ENCODE results near the gene MSLN. TPM values are rescaled to one million over a fixed set of nuclear protein-coding genes. Genes with fewer than 3 reads are reported as not detected.

MSLN gene
- total and polyA plus RNA-seq, 2 donors, result 0.61 to 2.6 TPM

GRCh38 chr16:761625-762513 lies 1.3 kb downstream of the MSLN start:
- no peak overlapping the region for H3K27ac ChIP-seq (ENCODE audit: low read depth in 1 of 2, low read length in 1 of 2)
- H3K4me3 ChIP-seq (ENCODE audit: low read length in 2 of 2), result no peak overlapping the region
- 88% methylated on average over 22 of the region's 22 CpGs for WGBS
- no peaks in the 10 kb centered on the region for H3K9me3 ChIP-seq (ENCODE audit: control insufficient read depth in 2 of 2, insufficient read depth in 1 of 2, low read length in 1 of 2)
- DNase-seq (ENCODE audit: low read depth in 6 of 9, low spot score in 9 of 9), result no peak
- no peaks in the 10 kb centered on the region for H3K4me1 ChIP-seq (ENCODE audit: control insufficient read depth in 2 of 2, insufficient read depth in 2 of 2, low read length in 2 of 2)
- H3K27me3 ChIP-seq (ENCODE audit: control insufficient read depth in 2 of 2, insufficient read depth in 1 of 2, low read length in 1 of 2), result peaks cover 0 to 6% of the 10 kb centered on the region in 2 donors
- no peaks in the 10 kb centered on the region for H3K36me3 ChIP-seq (ENCODE audit: control insufficient read depth in 2 of 2, insufficient read depth in 2 of 2, low read length in 1 of 2)

DNA sequence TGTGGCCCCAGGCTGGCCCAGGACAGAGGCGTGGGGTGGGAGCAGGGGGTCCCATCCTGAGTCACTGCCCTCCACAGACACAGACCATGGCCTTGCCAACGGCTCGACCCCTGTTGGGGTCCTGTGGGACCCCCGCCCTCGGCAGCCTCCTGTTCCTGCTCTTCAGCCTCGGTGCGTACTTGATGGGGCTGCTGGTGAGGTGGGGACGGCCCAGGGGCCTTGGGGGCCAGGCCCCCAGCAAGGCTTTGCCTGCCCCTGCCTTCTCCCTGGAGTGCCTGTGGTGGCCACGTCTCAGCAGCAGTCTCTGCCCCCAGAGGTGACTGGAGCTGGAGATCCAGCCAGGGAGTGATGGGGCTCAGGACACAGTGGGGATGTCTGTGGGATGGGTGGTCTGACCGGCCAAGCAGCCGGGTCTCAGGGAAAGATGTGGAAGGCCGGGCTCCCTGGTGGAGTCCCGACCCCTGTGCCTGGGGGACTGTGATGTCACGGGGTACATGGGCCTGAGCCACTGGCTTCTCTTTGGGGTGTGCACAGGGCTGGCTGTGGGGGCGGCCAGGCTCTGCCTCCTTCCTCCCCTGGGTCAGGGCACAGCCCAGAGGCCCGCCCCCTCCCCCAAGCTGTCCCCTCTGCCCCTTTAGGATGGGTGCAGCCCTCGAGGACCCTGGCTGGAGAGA lies 2.2 kb downstream of the MSLN start:
- Histone ChIP-seq H3K4me3 (ENCODE audit: low read length in 2 of 2) (no peak overlapping the region), H3K27ac (ENCODE audit: low read depth in 1 of 2, low read length in 1 of 2) (no peak overlapping the region), H3K4me1 (ENCODE audit: control insufficient read depth in 2 of 2, insufficient read depth in 2 of 2, low read length in 2 of 2) (no peaks in the 10 kb centered on the region), H3K36me3 (ENCODE audit: control insufficient read depth in 2 of 2, insufficient read depth in 2 of 2, low read length in 1 of 2) (no peaks in the 10 kb centered on the region), H3K27me3 (ENCODE audit: control insufficient read depth in 2 of 2, insufficient read depth in 1 of 2, low read length in 1 of 2) (peaks cover 0 to 6% of the 10 kb centered on the region in 2 donors), H3K9me3 (ENCODE audit: control insufficient read depth in 2 of 2, insufficient read depth in 1 of 2, low read length in 1 of 2) (no peaks in the 10 kb centered on the region)
- 93% methylated on average over 17 of the region's 17 CpGs for WGBS
- DNase-seq (ENCODE audit: low read depth in 6 of 9, low spot score in 9 of 9), result no peak

GRCh38 chr16:763369-764183 lies 3.0 kb downstream of the MSLN start:
- H3K27me3 ChIP-seq (ENCODE audit: control insufficient read depth in 2 of 2, insufficient read depth in 1 of 2, low read length in 1 of 2), result peaks cover 0 to 11% of the 10 kb centered on the region in 2 donors
- no peak for DNase-seq (ENCODE audit: low read depth in 6 of 9, low spot score in 9 of 9)
- H3K4me3 ChIP-seq (ENCODE audit: low read length in 2 of 2), result no peak overlapping the region
- 91% methylated on average over 21 of the region's 21 CpGs for WGBS
- H3K27ac ChIP-seq (ENCODE audit: low read depth in 1 of 2, low read length in 1 of 2), result no peak overlapping the region
- no peaks in the 10 kb centered on the region for H3K4me1 ChIP-seq (ENCODE audit: control insufficient read depth in 2 of 2, insufficient read depth in 2 of 2, low read length in 2 of 2)
- H3K9me3 ChIP-seq (ENCODE audit: control insufficient read depth in 2 of 2, insufficient read depth in 1 of 2, low read length in 1 of 2), result no peaks in the 10 kb centered on the region
- H3K36me3 ChIP-seq (ENCODE audit: control insufficient read depth in 2 of 2, insufficient read depth in 2 of 2, low read length in 1 of 2), result no peaks in the 10 kb centered on the region

DNA sequence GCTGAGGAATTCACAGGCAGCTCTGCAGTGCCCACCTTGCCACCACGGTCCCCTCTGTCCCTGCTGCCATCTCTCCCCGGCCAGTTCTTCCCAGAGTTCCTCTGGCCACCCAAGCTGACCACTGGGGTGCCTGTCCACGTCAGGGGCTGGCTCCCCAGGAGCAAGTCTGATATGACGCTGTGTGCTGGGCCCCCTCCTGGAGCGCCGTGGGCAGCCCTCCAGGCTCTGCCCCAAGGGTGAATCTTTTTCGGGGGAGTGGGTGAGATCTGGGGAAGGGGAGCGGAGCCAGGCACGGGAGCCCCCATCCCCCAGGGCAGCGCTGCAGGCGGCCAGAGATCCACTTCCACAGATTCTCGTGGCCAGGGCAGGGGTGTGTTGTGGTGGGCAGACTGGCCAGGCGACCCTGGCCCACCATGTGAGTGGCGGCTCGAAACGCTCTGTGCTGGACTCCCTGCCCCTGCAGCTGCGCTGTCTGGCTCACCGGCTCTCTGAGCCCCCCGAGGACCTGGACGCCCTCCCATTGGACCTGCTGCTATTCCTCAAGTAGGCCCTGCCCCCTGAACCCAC lies 3.7 kb downstream of the MSLN start:
- peaks cover 0 to 16% of the 10 kb centered on the region in 2 donors for H3K27me3 ChIP-seq (ENCODE audit: control insufficient read depth in 2 of 2, insufficient read depth in 1 of 2, low read length in 1 of 2)
- H3K4me1 ChIP-seq (ENCODE audit: control insufficient read depth in 2 of 2, insufficient read depth in 2 of 2, low read length in 2 of 2), result no peaks in the 10 kb centered on the region
- no peak for DNase-seq (ENCODE audit: low read depth in 6 of 9, low spot score in 9 of 9)
- H3K9me3 ChIP-seq (ENCODE audit: control insufficient read depth in 2 of 2, insufficient read depth in 1 of 2, low read length in 1 of 2), result no peaks in the 10 kb centered on the region
- 92% methylated on average over 20 of the region's 20 CpGs for WGBS
- no peak overlapping the region for H3K4me3 ChIP-seq (ENCODE audit: low read length in 2 of 2)
- H3K36me3 ChIP-seq (ENCODE audit: control insufficient read depth in 2 of 2, insufficient read depth in 2 of 2, low read length in 1 of 2), result no peaks in the 10 kb centered on the region
- H3K27ac ChIP-seq (ENCODE audit: low read depth in 1 of 2, low read length in 1 of 2), result no peak overlapping the region

DNA sequence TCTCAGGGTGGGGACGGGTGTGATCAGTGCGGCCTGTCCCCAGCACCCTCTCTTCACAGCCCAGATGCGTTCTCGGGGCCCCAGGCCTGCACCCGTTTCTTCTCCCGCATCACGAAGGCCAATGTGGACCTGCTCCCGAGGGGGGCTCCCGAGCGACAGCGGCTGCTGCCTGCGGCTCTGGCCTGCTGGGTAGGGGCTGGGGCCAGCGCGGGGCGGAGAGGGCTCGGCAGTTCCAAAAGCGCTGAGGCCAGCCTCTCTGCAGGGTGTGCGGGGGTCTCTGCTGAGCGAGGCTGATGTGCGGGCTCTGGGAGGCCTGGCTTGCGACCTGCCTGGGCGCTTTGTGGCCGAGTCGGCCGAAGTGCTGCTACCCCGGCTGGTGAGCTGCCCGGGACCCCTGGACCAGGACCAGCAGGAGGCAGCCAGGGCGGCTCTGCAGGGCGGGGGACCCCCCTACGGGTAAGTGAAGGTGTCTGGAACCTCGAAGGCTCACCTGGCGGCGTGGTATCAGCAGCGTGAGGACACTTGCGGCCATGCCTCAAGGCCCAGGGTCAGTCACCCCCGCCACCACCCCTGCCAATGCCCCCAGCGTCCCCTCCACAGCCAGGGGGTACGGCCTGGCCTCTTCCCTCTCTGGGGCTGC lies 4.4 kb downstream of the MSLN start:
- no peak overlapping the region for H3K4me3 ChIP-seq (ENCODE audit: low read length in 2 of 2)
- no peak overlapping the region for H3K27ac ChIP-seq (ENCODE audit: low read depth in 1 of 2, low read length in 1 of 2)
- no peak for DNase-seq (ENCODE audit: low read depth in 6 of 9, low spot score in 9 of 9)
- no peaks in the 10 kb centered on the region for H3K9me3 ChIP-seq (ENCODE audit: control insufficient read depth in 2 of 2, insufficient read depth in 1 of 2, low read length in 1 of 2)
- H3K36me3 ChIP-seq (ENCODE audit: control insufficient read depth in 2 of 2, insufficient read depth in 2 of 2, low read length in 1 of 2), result no peaks in the 10 kb centered on the region
- peaks cover 0 to 20% of the 10 kb centered on the region in 2 donors for H3K27me3 ChIP-seq (ENCODE audit: control insufficient read depth in 2 of 2, insufficient read depth in 1 of 2, low read length in 1 of 2)
- 95% methylated on average over 38 of the region's 38 CpGs for WGBS
- no peaks in the 10 kb centered on the region for H3K4me1 ChIP-seq (ENCODE audit: control insufficient read depth in 2 of 2, insufficient read depth in 2 of 2, low read length in 2 of 2)

DNA sequence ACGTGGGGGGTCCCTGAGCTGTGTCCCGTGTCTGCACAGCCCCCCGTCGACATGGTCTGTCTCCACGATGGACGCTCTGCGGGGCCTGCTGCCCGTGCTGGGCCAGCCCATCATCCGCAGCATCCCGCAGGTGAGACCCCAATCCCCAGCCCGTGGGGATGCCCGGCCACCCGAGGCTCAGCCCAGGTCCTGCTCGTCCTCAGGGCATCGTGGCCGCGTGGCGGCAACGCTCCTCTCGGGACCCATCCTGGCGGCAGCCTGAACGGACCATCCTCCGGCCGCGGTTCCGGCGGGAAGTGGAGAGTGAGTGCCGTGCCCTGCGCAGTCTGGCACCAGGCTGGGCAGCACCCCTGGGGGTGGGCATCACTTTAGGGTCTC lies 4.9 kb downstream of the MSLN start:
- Histone ChIP-seq H3K4me3 (ENCODE audit: low read length in 2 of 2) (no peak overlapping the region), H3K9me3 (ENCODE audit: control insufficient read depth in 2 of 2, insufficient read depth in 1 of 2, low read length in 1 of 2) (no peaks in the 10 kb centered on the region), H3K27ac (ENCODE audit: low read depth in 1 of 2, low read length in 1 of 2) (no peak overlapping the region), H3K4me1 (ENCODE audit: control insufficient read depth in 2 of 2, insufficient read depth in 2 of 2, low read length in 2 of 2) (no peaks in the 10 kb centered on the region), H3K36me3 (ENCODE audit: control insufficient read depth in 2 of 2, insufficient read depth in 2 of 2, low read length in 1 of 2) (no peaks in the 10 kb centered on the region), H3K27me3 (ENCODE audit: control insufficient read depth in 2 of 2, insufficient read depth in 1 of 2, low read length in 1 of 2) (peaks cover 0 to 20% of the 10 kb centered on the region in 2 donors)
- 97% methylated on average over 29 of the region's 29 CpGs for WGBS
- DNase-seq (ENCODE audit: low read depth in 6 of 9, low spot score in 9 of 9), result no peak

- DNase-seq (ENCODE audit: low read depth in 6 of 9, low spot score in 9 of 9), result no peak
Measured at GRCh38 chr16:766008-766819, 5.7 kb downstream of the MSLN start.

More at GRCh38 chr16:766008-766819, 5.7 kb downstream of the MSLN start:
- 94% methylated on average over 29 of the region's 29 CpGs for WGBS
- H3K27ac ChIP-seq (ENCODE audit: low read depth in 1 of 2, low read length in 1 of 2), result no peak overlapping the region
- no peak overlapping the region for H3K4me3 ChIP-seq (ENCODE audit: low read length in 2 of 2)
- peaks cover 0 to 20% of the 10 kb centered on the region in 2 donors for H3K27me3 ChIP-seq (ENCODE audit: control insufficient read depth in 2 of 2, insufficient read depth in 1 of 2, low read length in 1 of 2)
- H3K9me3 ChIP-seq (ENCODE audit: control insufficient read depth in 2 of 2, insufficient read depth in 1 of 2, low read length in 1 of 2), result no peaks in the 10 kb centered on the region
- no peaks in the 10 kb centered on the region for H3K4me1 ChIP-seq (ENCODE audit: control insufficient read depth in 2 of 2, insufficient read depth in 2 of 2, low read length in 2 of 2)
- H3K36me3 ChIP-seq (ENCODE audit: control insufficient read depth in 2 of 2, insufficient read depth in 2 of 2, low read length in 1 of 2), result no peaks in the 10 kb centered on the region
